NCI-H187 treated with DMSO at 0.1 percent for 48 hours (cell line): Measurements from ENCODE around the gene SSR4.

ENCODE experiments used
- DNase-seq: peaks from one replicate; lab custom pipeline; 2025; lab: John Stamatoyannopoulos, UW

SSR4 gene

DNA sequence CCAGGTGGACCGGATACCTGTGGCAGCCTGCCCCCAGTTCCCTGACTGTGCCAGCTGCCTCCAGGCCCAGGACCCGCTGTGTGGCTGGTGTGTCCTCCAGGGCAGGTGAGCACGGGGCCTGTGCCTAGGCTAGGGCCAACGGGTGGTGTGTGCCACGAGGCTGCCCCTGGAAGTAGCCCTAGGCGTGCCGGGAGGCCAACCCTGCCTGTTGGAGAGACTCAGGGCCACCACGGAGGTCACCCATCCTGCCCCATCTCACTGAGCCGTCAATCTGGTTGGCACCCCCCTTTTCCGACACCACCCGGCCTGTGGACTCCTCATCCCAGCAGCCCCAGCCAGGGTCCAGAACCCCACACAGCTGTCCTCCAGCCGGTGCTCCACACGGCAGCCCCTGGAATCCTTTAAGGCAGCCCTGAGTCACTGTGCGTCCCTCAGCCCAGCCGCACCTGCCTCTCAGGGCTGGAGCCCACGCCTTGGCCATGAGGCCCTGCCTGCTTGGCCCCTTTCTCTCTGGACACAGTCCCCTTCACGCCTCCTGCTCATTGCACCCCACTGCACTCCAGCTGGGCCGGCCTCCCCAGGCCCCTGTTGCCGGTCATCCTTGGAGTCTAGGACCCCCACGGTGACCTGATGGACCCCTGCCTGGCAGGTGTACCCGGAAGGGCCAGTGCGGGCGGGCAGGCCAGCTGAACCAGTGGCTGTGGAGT lies 25.2 kb upstream of the SSR4 start:
- DNase-seq: no peak

DNA sequence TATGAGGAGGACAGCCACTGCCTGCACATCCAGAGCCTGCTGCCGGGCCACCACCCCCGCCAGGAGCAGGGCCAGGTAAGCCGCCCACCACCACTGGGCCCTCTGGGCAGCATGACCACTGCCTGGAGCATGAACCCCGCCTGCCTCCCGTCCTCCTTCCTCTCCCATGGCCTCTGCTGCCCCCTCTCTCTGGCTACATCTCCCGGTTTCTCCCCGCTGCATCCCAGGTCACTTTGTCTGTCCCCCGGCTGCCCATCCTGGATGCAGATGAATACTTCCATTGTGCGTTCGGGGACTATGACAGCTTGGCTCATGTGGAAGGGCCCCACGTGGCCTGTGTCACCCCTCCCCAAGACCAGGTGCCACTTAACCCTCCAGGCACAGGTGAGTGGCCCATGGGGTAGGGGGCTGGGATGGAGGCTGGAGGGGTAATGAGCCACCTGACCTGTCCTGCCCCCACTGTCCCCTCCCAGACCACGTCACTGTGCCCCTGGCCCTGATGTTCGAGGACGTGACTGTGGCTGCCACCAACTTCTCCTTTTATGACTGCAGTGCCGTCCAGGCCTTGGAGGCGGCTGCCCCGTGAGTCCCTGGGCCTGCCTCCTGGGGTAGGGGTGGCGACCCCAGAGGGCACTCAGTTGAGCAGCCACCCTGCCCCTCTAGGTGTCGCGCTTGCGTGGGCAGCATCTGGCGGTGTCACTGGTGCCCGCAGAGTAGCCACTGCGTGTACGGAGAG lies 24.4 kb upstream of the SSR4 start:
- no peak for DNase-seq

- DNase-seq: no peak
Observed at GRCh38 chrX:153770601-153771414, 23.7 kb upstream of the SSR4 start.

DNA sequence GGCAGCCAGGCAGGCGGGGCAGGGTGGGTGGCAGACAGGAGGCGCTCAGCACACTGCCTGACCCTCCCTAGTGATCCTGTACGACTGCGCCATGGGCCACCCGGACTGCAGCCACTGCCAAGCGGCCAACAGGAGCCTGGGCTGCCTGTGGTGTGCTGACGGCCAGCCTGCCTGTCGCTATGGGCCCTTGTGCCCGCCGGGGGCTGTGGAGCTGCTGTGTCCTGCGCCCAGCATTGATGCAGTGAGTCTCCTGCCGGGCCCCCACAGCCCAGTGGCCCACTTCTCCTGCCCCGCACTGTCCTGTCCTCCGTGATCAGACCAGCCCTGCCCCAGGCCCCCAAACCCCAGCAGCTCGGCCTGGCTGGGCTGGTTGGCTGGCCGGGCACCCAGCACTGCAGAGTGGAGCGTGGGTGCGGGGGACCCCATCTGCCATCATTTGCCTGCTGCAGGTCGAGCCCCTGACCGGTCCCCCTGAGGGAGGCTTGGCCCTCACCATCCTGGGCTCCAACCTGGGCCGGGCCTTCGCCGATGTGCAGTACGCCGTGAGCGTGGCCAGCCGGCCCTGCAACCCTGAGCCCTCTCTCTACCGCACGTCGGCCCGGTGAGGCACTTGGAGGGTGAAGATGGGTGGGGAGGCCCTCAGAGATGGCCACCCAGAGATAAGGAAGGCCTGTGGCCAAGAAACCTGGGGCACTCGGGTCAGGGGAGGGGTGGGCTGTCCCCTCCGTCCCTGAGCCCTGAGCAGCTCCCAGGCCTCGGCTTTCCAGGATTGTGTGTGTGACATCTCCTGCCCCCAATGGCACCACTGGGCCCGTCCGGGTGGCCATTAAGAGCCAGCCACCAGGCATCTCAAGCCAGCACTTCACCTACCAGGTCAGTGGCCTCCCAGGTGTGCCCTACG lies 22.8 kb upstream of the SSR4 start:
- DNase-seq: no peak

- DNase-seq: no peak
Observed at GRCh38 chrX:153772316-153773217, 21.9 kb upstream of the SSR4 start.

GRCh38 chrX:153773218-153773611 lies 21.3 kb upstream of the SSR4 start:
- no peak for DNase-seq

- DNase-seq: no peak
Observed at GRCh38 chrX:153773741-153774575, 20.5 kb upstream of the SSR4 start.

DNA sequence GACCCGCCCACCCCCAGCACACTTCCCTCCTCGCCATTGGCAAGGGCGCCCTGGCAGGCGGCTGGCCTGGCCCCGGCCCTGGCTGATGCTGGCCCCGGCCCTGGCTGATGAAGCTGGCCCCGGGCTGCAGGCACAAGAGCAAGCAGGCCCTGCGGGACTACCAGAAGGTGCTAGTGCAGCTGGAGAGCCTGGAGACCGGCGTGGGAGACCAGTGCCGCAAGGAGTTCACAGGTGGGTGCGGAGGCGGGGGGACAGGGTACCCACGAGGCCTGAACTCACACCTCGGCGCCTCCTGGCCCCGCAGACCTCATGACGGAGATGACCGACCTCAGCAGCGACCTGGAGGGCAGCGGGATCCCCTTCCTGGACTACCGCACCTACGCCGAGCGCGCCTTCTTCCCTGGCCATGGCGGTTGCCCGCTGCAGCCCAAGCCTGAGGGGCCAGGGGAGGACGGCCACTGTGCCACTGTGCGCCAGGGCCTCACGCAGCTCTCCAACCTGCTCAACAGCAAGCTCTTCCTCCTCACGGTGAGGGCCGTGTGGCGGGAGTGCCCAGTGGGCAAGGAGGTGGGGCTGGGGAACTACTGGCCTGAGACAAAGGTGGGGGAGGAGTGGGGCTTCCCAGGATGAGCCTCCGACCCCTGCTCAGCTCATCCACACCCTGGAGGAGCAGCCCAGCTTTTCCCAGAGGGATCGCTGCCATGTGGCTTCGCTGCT lies 19.7 kb upstream of the SSR4 start:
- DNase-seq: no peak

DNA sequence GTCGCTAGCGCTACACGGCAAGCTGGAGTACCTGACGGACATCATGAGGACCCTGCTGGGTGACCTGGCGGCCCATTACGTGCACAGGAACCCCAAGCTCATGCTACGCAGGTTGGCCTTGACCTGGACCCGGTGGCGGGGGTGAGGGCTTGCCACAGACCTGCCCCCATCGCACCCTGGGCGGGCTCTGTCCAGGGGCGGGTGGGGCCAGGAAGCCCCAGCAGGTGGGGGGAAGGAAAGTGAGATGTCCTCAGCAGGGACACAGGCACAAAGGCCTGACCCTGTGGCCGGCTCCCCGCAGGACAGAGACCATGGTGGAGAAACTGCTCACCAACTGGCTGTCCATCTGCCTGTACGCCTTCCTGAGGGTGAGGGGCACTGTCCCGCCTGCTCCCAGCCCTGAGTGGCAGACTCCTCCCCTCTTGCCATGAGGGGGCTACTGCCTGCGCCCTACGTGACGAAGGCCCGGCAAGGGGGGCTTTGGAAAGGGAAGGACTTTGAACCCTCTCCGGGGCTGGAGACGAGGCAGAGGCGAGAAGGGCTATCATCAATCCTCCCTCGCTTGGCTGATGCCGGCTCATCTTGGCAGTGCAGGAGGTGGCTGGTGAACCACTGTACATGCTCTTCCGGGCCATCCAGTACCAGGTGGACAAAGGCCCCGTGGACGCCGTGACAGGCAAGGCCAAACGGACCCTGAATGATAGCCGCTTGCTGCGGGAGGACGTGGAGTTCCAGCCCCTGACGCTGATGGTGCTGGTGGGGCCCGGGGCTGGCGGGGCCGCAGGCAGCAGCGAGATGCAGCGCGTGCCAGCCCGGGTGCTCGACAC lies 19.0 kb upstream of the SSR4 start:
- DNase-seq: no peak

DNA sequence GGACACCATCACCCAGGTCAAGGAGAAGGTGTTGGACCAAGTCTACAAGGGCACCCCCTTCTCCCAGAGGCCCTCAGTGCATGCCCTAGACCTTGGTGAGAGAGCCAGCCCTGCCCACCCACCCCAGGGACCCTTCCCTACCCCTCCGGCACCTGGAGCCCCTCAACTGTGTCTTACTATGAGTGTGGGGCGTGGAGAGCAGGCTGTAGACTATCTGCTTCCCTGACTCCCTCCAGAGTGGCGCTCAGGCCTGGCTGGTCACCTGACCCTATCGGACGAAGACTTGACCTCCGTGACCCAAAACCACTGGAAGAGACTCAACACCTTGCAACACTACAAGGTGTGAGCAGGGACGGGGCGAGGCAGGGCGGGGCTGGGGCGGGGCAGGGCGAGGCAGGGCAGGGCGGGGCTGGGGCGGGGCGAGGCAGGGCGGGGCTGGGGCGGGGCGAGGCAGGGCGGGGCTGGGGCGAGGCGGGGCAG lies 18.3 kb upstream of the SSR4 start:
- no peak for DNase-seq

- no peak for DNase-seq
Observed at GRCh38 chrX:153776611-153777045, 17.8 kb upstream of the SSR4 start.

DNA sequence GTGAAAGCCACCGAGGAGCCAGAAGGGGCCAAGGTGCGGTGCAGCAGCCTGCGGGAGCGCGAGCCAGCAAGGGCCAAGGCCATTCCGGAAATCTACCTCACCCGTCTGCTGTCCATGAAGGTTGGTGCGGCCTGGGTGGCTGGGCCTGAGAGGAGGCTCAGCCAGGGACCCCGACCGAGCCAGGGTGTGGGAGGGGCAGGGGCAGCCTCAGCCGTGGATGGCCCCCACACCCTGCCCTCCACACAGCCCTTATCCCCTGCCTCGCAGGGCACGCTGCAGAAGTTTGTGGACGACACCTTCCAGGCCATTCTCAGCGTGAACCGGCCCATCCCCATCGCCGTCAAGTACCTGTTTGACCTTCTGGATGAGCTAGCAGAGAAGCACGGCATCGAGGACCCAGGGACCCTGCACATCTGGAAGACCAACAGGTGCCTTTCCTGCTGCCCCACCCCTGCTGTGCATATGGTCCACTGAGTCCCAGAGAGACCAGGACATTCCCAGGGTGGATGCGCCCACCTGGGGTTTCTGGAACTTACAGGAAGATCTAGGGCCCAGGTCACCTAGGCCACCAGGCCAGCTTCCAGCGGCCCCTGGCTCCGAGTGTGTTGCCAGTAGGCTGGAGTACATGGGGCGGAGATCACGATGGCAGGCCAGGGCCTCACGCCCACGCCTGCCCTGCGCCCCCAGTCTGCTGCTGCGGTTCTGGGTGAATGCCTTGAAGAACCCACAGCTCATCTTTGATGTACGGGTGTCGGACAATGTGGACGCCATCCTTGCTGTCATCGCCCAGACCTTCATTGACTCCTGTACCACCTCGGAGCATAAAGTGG lies 17.0 kb upstream of the SSR4 start:
- no peak for DNase-seq

DNA sequence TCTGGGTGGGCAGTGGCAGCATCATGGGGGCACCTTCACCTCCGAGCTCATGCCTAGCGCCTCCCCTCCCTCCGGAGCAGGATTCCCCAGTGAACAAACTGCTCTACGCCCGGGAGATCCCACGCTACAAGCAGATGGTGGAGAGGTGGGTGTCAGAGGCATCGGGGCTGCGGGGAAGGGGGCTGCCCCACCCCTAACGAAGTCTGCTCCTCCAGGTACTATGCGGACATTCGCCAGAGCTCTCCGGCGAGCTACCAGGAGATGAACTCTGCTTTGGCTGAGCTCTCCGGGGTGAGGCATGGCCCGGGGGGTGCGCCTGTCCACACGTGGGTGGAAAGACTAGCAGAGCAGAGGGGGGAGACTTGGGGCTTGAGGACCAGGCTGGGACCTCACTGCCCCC lies 16.3 kb upstream of the SSR4 start:
- no peak for DNase-seq

DNA sequence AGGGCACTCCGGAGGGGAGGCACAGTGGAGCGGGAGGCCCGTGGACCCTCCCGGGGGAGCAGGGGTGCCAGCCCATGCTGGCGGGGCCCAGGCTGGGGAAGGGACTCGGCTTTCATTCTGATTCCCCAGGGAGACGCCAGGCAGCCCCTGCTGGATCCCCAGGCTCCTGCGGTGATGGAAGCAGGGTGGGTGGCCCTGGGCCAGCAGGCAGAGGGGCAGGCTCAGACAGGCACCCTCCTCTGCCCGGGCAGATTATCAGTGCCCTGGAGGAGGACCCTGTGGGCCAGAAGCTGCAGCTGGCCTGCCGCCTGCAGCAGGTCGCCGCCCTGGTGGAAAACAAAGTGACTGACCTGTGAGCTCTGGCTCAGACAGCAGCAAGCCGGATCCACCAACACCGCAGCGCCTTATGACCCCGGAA lies 15.8 kb upstream of the SSR4 start:
- no peak for DNase-seq

- no peak for DNase-seq
Observed at GRCh38 chrX:153779891-153780677, 14.4 kb upstream of the SSR4 start.

GRCh38 chrX:153780678-153781427 lies 13.6 kb upstream of the SSR4 start, which contains the start of gene SRPK3:
Gene SRPK3, plus strand, starts transcription at chrX:153781041. Its CDS starts 46 bp downstream, at chrX:153781087.
- DNase-seq: no peak
